Hematopoietic multipotent progenitor cell treated with erythropoietin and hydrocortisone succinate and interleukin-3 and kit ligand, for 15 days (in vitro differentiated cells): ENCODE data around the gene MBIP.

Experiments used
- DNase-seq: peaks from one replicate; pipeline ENCODE4 v3.0.0-alpha.2; 2015; ENCODE audit warnings: low spot score

MBIP gene

DNA sequence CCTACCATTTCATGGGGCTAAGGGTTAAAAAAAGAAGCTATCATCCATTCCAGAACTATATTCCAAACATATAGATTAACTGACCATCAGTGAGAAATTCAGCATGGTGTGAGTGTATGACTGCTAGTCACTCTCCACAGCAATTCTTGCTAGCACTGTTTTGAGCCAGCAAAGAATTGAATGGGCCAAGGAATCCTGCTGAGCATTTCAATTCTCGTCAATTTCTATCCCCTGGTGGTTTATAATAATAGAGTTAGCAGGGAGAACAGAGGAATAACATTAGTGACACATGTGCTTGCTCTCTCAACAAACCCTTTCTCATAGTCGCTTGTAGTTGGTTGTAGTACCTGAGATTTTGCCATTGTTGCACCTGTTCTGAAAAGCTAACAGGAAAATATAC is 7.2 kb downstream of the MBIP start:
- no peak for DNase-seq

DNA sequence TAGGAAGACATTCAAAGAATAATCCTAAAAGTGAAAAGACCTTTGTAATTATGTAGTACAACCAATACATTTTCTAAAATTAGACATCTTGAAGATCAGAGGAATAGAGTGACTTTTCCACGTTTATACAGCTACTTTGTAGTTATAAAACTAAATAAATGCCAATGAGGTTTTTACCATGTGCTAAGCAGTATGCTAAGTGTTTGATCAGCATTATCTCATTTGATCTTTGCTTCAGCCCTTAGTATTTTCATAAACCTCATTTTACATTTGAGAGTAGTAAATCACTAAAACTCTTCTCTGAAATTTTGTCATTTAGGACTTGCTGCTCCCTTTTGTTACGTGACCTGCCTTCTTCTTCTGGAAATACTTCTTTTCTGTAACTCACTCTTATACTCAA is 13.6 kb downstream of the MBIP start:
- DNase-seq: no peak

GRCh38 chr14:36304895-36305294 is 15.5 kb downstream of the MBIP start:
- no peak for DNase-seq

DNA sequence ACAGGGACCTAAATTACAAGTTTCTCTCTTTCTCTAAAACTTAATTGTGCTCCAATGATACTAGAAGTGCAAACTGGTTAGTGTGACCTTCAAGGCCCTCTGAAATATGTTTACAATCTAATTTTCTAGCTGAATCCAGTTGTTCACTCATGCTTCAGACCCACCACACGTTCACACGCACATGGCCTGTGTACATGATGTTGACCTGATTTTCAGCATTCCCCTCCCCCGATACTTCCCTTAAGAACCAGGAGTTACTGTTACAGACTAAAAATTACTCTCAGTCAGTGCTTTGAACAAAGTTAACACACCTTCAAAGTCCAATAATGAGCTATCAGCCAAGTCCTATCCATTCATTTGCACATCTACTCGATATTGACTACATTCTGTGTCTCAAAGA is 16.5 kb downstream of the MBIP start:
- DNase-seq: no peak

GRCh38 chr14:36302823-36303222 is 17.6 kb downstream of the MBIP start:
- no peak for DNase-seq

DNA sequence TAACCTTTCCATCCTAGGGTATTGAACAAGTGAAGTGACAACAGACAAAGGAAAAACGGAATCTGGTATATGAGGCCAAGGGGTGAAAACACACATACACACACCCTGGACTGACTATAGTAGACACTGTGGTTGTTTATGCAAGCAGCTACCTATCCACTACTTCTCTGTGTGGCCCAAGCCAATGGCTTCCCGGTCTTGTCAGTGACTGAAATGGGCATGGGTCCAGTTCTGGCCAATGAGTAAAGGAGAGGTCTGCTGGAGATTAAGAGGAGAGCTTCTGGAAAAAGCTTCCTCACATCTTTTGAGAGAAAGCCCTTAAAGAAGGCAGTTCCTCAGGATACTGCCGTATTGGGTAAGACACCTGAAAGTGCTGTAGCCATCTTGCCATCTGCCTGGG is 19.3 kb downstream of the MBIP start:
- DNase-seq: no peak

DNA sequence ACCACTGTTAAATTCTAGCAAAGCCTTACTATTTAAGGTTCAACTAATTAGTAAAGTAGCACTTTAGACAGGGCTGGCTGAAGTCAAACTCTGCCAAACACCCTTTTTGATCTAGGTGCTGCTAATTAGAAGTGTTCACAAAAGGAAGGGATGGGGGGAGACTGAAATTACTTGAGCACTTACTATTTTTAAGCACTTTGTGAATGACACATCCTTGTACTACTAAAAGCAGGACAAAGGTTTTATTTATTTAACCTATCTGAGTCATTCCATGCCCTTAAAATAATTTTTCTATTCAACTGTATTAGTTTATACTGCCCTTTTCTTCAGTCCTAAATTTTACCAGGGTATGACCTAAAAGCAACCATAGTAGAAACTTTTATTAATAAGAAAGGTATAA is 20.1 kb downstream of the MBIP start:
- no peak for DNase-seq

GRCh38 chr14:36295642-36296627 is 24.5 kb downstream of the MBIP start:
- DNase-seq: no peak

DNA sequence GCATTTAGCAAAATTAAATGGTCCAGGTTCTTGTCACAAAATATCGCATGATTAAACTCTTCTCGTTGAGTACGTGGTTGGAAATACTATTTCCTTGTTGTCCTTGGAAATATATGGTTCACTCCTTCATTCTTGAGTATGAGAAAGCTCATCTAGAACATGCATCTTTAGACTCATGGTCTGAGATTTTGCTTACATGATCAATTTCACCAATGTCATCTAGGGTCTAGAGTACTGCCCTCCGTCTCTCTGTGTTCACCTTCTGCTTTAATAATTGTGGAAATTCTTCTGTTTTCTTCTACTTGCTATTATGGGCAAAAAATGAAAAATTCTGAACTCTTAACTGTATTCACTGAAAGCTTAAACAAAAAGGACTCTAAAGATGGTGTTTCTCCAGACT is 25.9 kb downstream of the MBIP start:
- DNase-seq: no peak

- no peak for DNase-seq
These were observed 26.6 kb downstream of the MBIP start for GRCh38 chr14:36293824-36294223.

DNA sequence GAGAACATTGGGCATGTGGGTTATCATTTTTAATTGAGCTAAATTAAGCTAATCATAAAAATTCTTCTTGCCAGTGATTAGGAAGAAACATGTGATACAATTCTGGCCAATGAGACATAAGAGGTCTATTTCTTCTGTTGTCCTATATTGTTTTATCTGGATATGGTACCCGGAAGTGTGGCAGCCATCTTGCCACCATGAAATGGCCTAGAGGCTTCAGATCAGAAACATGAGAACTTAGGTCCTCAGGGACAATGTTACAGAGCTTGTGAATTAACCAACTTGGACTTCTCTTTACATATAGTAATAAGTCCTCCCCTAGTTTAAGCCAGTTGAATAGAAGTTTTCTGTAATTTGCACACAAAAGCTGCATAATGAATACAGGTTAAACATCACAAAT is 30.5 kb downstream of the MBIP start:
- no peak for DNase-seq

DNA sequence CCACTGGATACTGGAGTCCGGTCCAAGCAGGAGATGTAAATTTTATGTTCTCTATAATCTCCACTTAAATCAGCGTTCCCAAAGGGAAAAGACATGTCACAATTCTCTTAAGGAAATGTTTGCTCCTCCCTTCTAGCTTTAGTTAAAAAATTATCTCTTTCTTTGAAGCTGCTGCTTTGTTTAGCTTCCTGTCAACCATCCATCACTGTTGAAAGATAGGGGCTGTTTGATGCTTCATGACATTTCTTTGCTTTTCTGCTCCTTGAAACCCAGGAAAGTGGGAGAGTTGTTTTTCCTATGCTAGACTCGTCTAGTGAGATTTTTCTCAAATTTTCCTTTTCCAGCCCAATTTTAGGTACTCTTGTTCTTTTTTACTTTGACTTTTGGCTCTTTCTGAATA is 31.9 kb downstream of the MBIP start:
- no peak for DNase-seq

DNA sequence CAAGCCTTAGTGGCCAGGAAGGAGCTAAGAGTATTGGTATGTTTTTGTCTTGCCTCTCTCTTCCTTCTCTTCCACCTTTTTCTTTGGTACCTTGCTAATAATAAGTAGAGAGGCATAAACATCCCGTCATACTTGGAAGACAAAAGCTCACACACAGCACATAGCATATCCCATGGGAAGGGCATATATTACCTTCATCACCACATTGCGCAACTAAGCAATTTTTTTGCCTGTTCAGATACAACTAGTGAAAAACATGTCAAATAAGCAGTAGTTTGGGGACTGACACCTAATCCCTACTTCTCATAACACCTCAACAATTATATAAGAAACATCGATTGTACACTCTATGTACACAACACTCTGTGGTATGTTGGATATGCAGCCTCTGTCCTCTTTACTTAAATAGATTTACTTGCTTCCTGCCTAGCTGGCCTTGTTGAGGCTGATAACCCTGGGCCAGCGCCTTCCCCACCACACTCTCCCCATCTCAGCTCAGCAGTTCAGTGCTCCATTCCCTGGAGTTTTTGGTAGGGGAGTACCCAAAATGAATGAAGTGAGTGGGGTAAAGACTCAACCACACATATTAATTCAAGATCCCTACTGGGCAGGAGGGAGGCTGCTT is 35.4 kb downstream of the MBIP start:
- no peak for DNase-seq

DNA sequence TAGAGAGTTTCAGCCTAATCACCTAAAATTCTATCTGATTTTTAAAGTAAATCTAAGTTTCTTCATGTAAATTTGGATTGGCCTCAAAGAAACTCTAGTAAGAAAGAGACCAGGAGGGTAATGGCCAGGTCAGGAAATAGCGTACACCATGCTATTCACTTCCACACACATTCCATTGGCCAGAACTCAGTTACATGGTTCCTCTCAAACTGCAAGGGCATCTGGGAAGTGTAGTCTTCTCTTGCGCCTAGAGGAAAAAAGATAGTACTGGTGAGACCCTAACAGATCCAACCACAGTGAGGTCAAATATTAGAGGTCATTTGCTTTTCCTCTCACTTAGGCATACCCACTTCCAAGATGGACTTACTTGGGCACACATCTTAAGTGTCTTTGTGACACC is 39.1 kb downstream of the MBIP start:
- DNase-seq: no peak

- DNase-seq: no peak
These were observed 40.9 kb downstream of the MBIP start for GRCh38 chr14:36279306-36280190.

- DNase-seq: no peak
These were observed 44.7 kb downstream of the MBIP start for GRCh38 chr14:36275741-36276140.

- no peak for DNase-seq
These were observed 48.2 kb downstream of the MBIP start for GRCh38 chr14:36271939-36272907.

- no peak for DNase-seq
These were observed 49.2 kb downstream of the MBIP start for GRCh38 chr14:36271222-36271621.

GRCh38 chr14:36270191-36270590 is 50.2 kb downstream of the MBIP start:
- DNase-seq: no peak

- no peak for DNase-seq
These were observed 52.3 kb downstream of the MBIP start for GRCh38 chr14:36268121-36268520.

- DNase-seq: no peak
These were observed 55.8 kb downstream of the MBIP start for GRCh38 chr14:36264595-36264994.
